ENCODE data around the gene HAX1.

GRCh38 chr1:154256686-154257085 is 15.7 kb upstream of the HAX1 start:
- TF ChIP-seq CTCF (IDR thresholded peaks at IDR 0.05) = no peak
- TF ChIP-seq POLR2A (IDR thresholded peaks at IDR 0.05) = no peak

All from Peyer's patch (tissue), 4 donors.